B cell (primary cell): Measurements from ENCODE around the gene RFX2. TPM values are rescaled to one million over a fixed set of nuclear protein-coding genes. Genes with fewer than 3 reads are reported as not detected.

Experiments
- ATAC-seq: fragments of 200-7000 bp; cut with Tn5 transposase; one replicate; pipeline ENCODE4 v1.10.0; 2021; ENCODE audit warnings: low read depth, mild to moderate bottlenecking, moderate number of reproducible peaks, moderate library complexity
- CTCF ChIA-PET: fragments of 350-600 bp; sonication (Branson Sonifier 250); formaldehyde crosslinking; loops from one replicate; lab custom pipeline; 2021; ENCODE audit warnings: antibody characterized with exemption, inconsistent platforms; lab: Charles Lee
- POLR2A ChIA-PET: fragments of 350-600 bp; sonication (Branson Sonifier 250); formaldehyde crosslinking; loops from one replicate; lab custom pipeline; 2021; ENCODE audit warnings: antibody characterized with exemption; lab: Charles Lee
- DNase-seq: peaks from one replicate; pipeline ENCODE4 v3.0.0; 2013
- H2AFZ ChIP-seq: 2 replicates; pipeline ENCODE4 v1.6.1; 2012; ENCODE audit warnings: mild to moderate bottlenecking, low read depth, low read length; ENCODE audit not compliant: insufficient read depth, poor library complexity, severe bottlenecking
- H3K27ac ChIP-seq, 2 donors: 1 replicate in 1 of 2; 2 replicates in 1 of 2; pipeline ENCODE4 v1.5.1; 2012 to 2013; ENCODE audit warnings: low read length in 2 of 2, mild to moderate bottlenecking in 2 of 2, moderate library complexity in 1 of 2
- H3K27me3 ChIP-seq, 4 experiments: fragments of 200-600 bp in 1 of 4; sonication (generic) in 1 of 4; replicated peaks in 1 of 4; 1 replicate in 2 of 4; 2 replicates in 2 of 4; pipeline versions ENCODE4 v1.6.1 to v1.7.0; 2013 to 2016; ENCODE audit warnings: low read length in 3 of 4, mild to moderate bottlenecking in 2 of 4, mixed read lengths in 1 of 4, moderate library complexity in 1 of 4; ENCODE audit not compliant: insufficient read depth in 4 of 4, control insufficient read depth in 3 of 4; ENCODE audit errors: control extremely low read depth in 1 of 4
- H3K36me3 ChIP-seq, 2 experiments: replicated peaks in 1 of 2; 1 replicate in 1 of 2; 2 replicates in 1 of 2; pipeline versions ENCODE4 v1.6.1 to v1.7.1; 2013; ENCODE audit warnings: low read length in 1 of 2; ENCODE audit not compliant: insufficient read depth in 2 of 2, control insufficient read depth in 1 of 2; ENCODE audit errors: control extremely low read depth in 1 of 2, extremely low read depth in 1 of 2
- H3K4me1 ChIP-seq, 2 donors: fragments of 200-600 bp in 1 of 2; sonication (generic) in 1 of 2; 1 replicate in 1 of 2; 2 replicates in 1 of 2; pipeline versions ENCODE4 v1.5.1 to v1.6.1; 2013 to 2017; ENCODE audit warnings: low read length in 2 of 2; ENCODE audit not compliant: control insufficient read depth in 2 of 2, insufficient read depth in 2 of 2
- H3K4me2 ChIP-seq: replicated peaks from 2 replicates; pipeline ENCODE3; 2012; ENCODE audit warnings: mild to moderate bottlenecking, low read depth, low read length; ENCODE audit not compliant: poor library complexity, severe bottlenecking
- H3K4me3 ChIP-seq, 5 experiments: fragments of 200-600 bp in 1 of 5; sonication (generic) in 1 of 5; 1 replicate in 3 of 5; 2 replicates in 2 of 5; pipeline versions ENCODE4 v1.5.1 to v1.7.0; 2011 to 2016; ENCODE audit warnings: low read length in 4 of 5, mild to moderate bottlenecking in 4 of 5, low read depth in 2 of 5, control low read depth in 1 of 5, moderate library complexity in 1 of 5; ENCODE audit not compliant: insufficient read depth in 1 of 5; ENCODE audit errors: control extremely low read depth in 1 of 5, extremely low read depth in 1 of 5
- H3K79me2 ChIP-seq: fragments of 200-600 bp; sonication (generic); one replicate; pipeline ENCODE4 v1.6.0; 2016; ENCODE audit warnings: low read length; ENCODE audit not compliant: control insufficient read depth, insufficient read depth
- H3K9ac ChIP-seq: fragments of 200-600 bp; sonication (generic); 2 replicates; pipeline ENCODE4 v1.6.1; 2017; ENCODE audit warnings: mild to moderate bottlenecking, low read length, moderate library complexity
- H3K9me3 ChIP-seq, 3 donors: one replicate each; pipeline versions ENCODE4 v1.6.1 to v1.7.1; 2013; ENCODE audit warnings: low read length in 2 of 3; ENCODE audit not compliant: control insufficient read depth in 2 of 3, insufficient read depth in 1 of 3; ENCODE audit errors: control extremely low read depth in 1 of 3
- H4K20me1 ChIP-seq: 2 replicates; pipeline ENCODE4 v1.6.0; 2012; ENCODE audit warnings: mild to moderate bottlenecking, low read length; ENCODE audit not compliant: insufficient read depth, control insufficient read depth, poor library complexity, severe bottlenecking
- H3K27ac Mint-ChIP-seq: one replicate; pipeline ENCODE4 v1.8.0; 2021; ENCODE audit warnings: mixed read lengths
- H3K27me3 Mint-ChIP-seq: one replicate; pipeline ENCODE4 v1.8.0; 2021; ENCODE audit warnings: mixed read lengths
- H3K4me1 Mint-ChIP-seq: one replicate; pipeline ENCODE4 v1.8.0; 2021; ENCODE audit warnings: mixed read lengths
- H3K4me3 Mint-ChIP-seq: one replicate; pipeline ENCODE4 v1.8.0; 2021; ENCODE audit warnings: mixed read lengths
- H3K9me3 Mint-ChIP-seq: one replicate; pipeline ENCODE4 v1.8.0; 2022; ENCODE audit warnings: mixed read lengths; ENCODE audit not compliant: insufficient read depth
- EZH2 ChIP-seq: IDR thresholded peaks from 2 replicates; pipeline ENCODE4 v1.6.1; 2012; ENCODE audit warnings: borderline replicate concordance, low read depth, mild to moderate bottlenecking, moderate library complexity, low read length; ENCODE audit not compliant: insufficient read depth, poor library complexity, severe bottlenecking
- WGBS: methylation state at CpG from one replicate; pipeline ENCODE4 v1.1.5; 2013; ENCODE audit warnings: missing lambda C conversion rate; ENCODE audit not compliant: insufficient coverage; 5-methylcytosine and 5-hydroxymethylcytosine counted together
- intact Hi-C: fragments of 100-400 bp; cut with micrococcal nuclease; formaldehyde crosslinking; loops from one replicate; pipeline ENCODE4 v1.10.0; 2022
- polyA plus RNA-seq: library from polyadenylated mRNA; depleted of rRNA; stranded (reverse); fragments of >200 nt; gene quantifications from 2 replicates; pipeline ENCODE4 v1.2.3, GENCODE V29; 2012
- total RNA-seq, 2 donors: library from RNA; stranded (reverse); fragments of 120-200 nt in 1 of 2; gene quantifications; 1 replicate in 1 of 2; 2 replicates in 1 of 2; pipeline versions ENCODE4 v1.2.3 to v1.2.4, GENCODE V29; 2013 to 2022
- TF ChIP-seq, protein P1 (sequence below): fragments of 200-600 bp; IDR thresholded peaks from one replicate; pipeline ENCODE4 v1.8.0; 2022; ENCODE audit warnings: antibody characterized with exemption, mild to moderate bottlenecking

RFX2 gene
- total and polyA plus RNA-seq, 2 donors (not counting 1 experiment from before 2014, with no cell fraction given): 7.1 to 8.6 TPM

DNA sequence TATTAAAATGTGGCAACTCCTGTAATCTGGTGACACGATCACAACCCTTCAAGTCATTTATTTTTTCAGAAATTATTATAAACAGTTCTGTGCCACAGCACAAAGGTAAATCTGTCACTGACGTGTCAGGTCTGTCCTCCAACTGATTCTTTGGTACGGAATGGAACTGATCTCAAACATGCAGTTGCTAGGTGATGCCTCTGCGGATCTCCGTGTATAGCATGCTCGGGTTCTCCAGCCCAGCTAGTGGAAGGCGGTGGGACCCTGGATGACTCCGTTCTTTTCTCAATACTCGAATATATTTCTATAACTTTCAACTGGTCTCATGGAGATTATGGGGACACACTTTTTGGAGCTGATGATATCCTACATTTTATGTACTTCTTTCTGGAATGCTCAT lies 143.4 kb downstream of the RFX2 start:
- Histone ChIP-seq H4K20me1 (peaks cover 96% of the 10 kb centered on the region), H3K4me2 (no peak overlapping the region), H3K4me3 (no peak overlapping the region), H3K9me3 (no peaks in the 10 kb centered on the region), H3K27me3 (no peaks in the 10 kb centered on the region), H3K36me3 (peaks cover 0 to 15% of the 10 kb centered on the region in 2 experiments), H3K79me2 (peaks cover 100% of the 10 kb centered on the region), H3K9ac (no peak overlapping the region), H3K27ac (no peak overlapping the region), H3K4me1 (peaks cover 29 to 44% of the 10 kb centered on the region in 2 donors), H2AFZ (no peak overlapping the region)
- TF ChIP-seq, protein P1, sequence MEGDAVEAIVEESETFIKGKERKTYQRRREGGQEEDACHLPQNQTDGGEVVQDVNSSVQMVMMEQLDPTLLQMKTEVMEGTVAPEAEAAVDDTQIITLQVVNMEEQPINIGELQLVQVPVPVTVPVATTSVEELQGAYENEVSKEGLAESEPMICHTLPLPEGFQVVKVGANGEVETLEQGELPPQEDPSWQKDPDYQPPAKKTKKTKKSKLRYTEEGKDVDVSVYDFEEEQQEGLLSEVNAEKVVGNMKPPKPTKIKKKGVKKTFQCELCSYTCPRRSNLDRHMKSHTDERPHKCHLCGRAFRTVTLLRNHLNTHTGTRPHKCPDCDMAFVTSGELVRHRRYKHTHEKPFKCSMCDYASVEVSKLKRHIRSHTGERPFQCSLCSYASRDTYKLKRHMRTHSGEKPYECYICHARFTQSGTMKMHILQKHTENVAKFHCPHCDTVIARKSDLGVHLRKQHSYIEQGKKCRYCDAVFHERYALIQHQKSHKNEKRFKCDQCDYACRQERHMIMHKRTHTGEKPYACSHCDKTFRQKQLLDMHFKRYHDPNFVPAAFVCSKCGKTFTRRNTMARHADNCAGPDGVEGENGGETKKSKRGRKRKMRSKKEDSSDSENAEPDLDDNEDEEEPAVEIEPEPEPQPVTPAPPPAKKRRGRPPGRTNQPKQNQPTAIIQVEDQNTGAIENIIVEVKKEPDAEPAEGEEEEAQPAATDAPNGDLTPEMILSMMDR: no peak
- TF ChIP-seq EZH2: no peak
- H3K27me3 Mint-ChIP-seq: no peaks in the 10 kb centered on the region
- intact Hi-C loops: loop anchor here (5.0 kb wide), 1 partner anchor 55 kb away; no protein-coding TSS in a partner anchor
- DNase-seq (no peak), ATAC-seq (no peak)
- ChIA-PET CTCF (interaction anchor here (1.2 to 6.4 kb wide), 6 partner anchors 12 to 158 kb away, joined by 3 to 51 read pairs (median 16); partner anchors contain the start of gene RANBP3), POLR2A (no interaction called here)
- 92% methylated on average over 7 of the region's 9 CpGs for WGBS
- H3K4me1 Mint-ChIP-seq: peaks cover 80% of the 10 kb centered on the region
- no peak overlapping the region for H3K27ac Mint-ChIP-seq
- H3K9me3 Mint-ChIP-seq: no peaks in the 10 kb centered on the region
- H3K4me3 Mint-ChIP-seq: no peak overlapping the region

DNA sequence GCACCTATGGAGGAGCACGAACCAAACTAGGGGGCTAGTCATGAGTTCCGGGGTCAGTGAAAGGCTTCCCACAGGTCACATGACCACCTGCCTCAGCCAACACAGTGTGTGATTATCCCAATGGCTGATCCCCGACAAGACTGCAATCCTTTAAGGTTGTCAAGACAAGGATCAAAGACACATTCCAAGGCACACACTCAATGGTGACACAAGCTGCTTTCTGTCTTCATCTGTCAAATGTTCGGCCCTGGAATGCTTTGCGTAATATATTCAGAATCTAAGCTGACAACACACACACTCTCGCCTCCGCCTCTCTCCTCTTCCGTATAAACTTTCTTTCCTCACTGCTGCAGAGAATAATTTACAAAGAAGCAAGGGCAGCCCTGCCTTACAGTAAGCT lies 144.1 kb downstream of the RFX2 start:
- H3K27me3 Mint-ChIP-seq: no peaks in the 10 kb centered on the region
- no peak for DNase-seq

More for the DNA sequence above, 144.1 kb downstream of the RFX2 start:
- CTCF ChIA-PET: interaction anchor here (1.0 to 6.4 kb wide), 3 partner anchors 13 to 56 kb away, joined by 3 to 51 read pairs (median 4); no protein-coding TSS in a partner anchor
- Histone ChIP-seq H3K36me3 (peaks cover 0 to 15% of the 10 kb centered on the region in 2 experiments), H3K4me2 (no peak overlapping the region), H4K20me1 (peaks cover 93% of the 10 kb centered on the region), H3K27me3 (no peaks in the 10 kb centered on the region), H3K79me2 (peaks cover 100% of the 10 kb centered on the region), H3K4me3 (no peak overlapping the region), H3K27ac (no peak overlapping the region), H3K4me1 (peaks cover 31 to 49% of the 10 kb centered on the region in 2 donors), H2AFZ (no peak overlapping the region), H3K9me3 (no peaks in the 10 kb centered on the region), H3K9ac (no peak overlapping the region)
- 86% methylated on average over 8 of the region's 8 CpGs for WGBS
- TF ChIP-seq, protein P1: no peak
- no peak for TF ChIP-seq EZH2
- intact Hi-C loops: loop anchor here (5.0 kb wide), 1 partner anchor 56 kb away; no protein-coding TSS in a partner anchor
- H3K4me1 Mint-ChIP-seq: peaks cover 80% of the 10 kb centered on the region
- no peaks in the 10 kb centered on the region for H3K9me3 Mint-ChIP-seq
- H3K4me3 Mint-ChIP-seq: no peak overlapping the region
- POLR2A ChIA-PET: no interaction called here
- no peak overlapping the region for H3K27ac Mint-ChIP-seq
- ATAC-seq: no peak
